ENCODE results near the gene SMAP2.
"Not testable (repeated sequence)": the region's sequence is repeated elsewhere in the genome, so short reads cannot be mapped to it uniquely, and the experiment has no call there.

SMAP2 gene

DNA sequence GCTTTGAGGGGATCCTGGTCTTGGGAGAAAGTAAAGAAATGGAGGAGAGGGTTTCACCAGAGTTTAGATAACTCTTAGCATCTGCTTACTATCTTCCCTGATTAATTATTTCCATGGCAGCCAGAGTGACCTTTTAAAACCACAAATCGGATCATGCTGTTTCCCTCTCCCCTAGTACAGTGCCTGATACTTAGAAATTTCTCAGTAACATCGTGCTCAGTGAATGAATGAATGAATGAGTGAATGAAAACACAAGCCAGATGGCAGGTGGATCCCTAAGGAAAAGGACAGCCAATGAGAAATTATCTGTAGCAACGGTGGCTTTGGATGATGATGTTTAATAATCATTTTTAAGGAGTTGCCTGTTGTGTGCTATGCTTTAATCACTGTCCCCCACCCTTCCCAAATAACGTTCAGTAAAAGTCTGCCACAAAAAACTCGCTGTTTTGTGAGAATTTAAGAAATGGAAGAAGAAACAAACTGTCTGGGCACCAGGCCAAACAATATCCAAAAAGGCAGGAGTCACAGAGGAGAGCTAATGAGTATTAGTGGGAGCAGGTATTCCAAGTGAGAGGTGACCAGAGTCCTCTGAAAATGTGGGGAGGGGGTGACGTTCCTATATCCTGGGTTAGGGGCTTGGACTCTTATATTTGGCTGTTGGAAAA, 737 bp upstream of the SMAP2 start:
- no peak for DNase-seq (ENCODE audit: low read depth)

DNA sequence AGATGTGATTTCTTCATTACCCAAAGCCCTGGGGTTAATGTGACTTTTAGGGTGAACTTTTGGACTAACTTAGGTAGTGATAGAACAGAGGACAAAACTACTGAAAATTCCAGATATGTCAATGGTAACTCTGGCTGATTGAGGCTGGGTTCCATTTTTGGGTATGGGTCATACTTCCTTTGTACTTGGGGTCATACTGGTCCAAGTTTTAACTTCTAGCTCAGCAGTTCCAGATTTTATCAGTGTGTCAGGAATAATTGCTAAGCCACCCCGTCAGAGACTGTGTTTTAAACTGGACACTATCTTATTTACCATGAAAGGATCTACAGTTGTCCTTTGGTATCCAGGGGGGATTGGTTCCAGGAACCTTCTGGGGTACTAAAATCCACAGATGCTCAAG, 4.0 kb downstream of the SMAP2 start:
- DNase-seq (ENCODE audit: low read depth) = no peak

DNA sequence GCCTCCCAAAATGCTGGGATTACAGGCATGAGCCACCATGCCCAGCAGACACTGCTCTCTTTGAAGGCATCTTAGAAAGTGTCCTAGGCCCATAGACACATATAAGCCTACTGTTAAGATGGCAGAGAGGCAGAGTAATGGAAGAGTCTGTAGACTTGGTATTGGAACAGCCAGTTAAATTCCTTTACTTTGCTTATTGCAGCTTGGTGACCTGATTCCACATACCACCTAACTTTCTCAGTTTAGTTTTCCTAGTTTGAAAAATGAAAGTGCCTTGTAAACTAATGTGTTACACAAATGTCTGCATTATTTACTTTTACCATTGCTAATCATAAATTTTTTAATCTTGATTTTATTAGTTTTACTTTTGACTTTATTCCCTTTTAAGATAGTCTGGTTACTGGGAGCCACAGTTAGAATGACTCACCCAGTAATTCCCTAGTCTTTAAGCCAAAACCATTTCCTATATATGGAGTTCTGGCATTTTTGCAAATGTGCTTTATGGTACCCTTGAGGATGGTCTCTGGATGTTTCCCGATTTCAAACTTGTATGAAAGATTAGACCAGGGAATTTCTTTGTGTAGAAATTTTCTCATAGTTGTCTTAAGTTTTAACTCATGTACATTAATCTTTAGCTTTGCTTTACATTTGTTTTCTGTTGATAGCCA, 6.4 kb downstream of the SMAP2 start:
- peak; percentile 91 for DNase-seq (ENCODE audit: low read depth)

DNA sequence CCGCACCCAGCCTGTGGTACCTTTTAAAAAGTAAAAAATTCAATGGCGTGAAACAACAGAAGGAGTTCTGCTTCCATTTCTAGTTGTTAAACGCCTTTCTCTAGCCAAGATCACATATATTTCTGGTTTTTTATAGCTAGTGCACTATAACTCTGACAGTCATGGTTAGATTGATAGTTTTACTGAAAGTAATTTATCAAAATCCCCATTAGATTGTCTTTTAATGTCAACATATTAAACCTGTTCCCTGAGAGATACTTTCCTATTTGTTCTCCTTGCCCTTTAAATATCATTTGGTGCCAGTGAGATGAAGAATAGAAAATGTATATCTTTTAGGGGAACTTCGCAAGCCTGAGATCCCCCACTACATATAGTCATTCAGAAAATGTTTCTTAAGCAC, 7.3 kb downstream of the SMAP2 start:
- DNase-seq (ENCODE audit: low read depth) = no peak

DNA sequence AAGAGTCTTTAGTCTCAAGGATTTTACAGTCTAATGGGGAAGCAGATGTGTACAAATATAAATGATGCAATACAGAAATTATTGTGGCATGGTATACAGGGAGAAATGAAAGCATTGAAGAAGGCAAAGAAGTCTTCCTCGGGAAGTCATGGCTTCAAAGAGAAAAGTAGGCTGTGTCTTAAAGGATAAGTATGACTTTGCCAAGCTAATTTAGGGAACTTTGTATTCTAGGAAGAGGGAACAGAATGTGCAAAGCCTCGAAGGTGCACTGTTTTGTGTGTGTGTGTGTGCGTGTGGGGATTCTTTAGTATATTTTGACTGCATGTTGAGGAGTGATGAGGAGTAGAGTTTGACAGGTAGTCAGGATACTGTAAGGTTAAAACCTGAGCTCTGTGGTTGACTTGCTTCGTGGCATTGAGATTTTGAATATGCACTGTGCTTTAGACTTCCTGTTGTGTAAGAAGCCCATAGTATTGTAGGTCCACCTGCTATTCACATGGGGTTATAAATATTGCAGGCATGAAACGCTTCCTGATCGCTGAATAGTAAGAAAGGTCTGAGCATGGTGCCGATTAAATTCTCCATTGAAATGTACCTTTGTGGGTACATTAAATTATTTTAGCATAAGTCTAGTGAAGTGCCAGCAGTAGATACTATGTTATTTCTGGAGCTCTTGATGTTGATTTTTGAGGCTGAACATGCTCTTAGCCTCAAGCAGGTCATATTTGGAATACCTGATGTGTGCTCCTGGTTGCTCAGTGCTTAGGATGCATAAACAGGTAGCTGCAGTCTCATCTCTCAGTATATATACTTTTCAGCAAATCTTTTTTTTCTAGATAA, 8.0 kb downstream of the SMAP2 start:
- no peak for DNase-seq (ENCODE audit: low read depth)

DNA sequence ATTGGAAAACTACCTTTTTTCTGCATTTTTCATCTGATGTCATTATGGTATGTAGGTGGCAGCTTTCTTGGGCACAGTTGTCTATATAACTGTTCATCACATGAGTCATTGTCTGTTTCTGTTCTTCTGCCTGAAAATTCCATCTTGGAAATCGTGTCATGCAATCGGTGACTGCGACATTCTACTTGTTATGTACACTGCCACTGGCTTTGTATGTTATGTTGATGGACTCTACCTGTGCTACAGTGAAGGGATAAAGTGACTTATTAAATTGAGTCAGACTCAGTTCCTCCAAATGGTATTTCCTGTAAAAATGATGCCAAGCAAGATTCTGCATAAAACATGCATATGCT, 8.6 kb downstream of the SMAP2 start:
- DNase-seq (ENCODE audit: low read depth) = no peak

DNA sequence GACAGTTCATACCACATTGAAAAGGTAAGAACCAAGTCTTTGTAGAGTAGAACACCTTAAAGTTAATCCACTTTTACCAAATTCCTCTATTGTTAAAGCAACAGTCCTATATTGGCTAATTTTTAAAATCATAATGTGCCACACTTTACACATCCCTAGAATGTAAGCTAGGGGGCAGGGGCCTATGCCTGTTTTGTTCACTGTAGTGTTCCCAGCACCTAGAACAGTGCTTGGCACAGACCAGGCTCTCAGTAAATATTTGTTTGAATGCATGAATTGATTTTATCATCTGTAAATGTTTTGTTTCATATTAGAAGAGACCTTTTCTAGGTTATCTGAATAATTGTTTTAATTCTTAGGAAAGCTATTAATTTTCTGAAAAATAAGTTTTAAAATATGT, 9.1 kb downstream of the SMAP2 start:
- no peak for DNase-seq (ENCODE audit: low read depth)

DNA sequence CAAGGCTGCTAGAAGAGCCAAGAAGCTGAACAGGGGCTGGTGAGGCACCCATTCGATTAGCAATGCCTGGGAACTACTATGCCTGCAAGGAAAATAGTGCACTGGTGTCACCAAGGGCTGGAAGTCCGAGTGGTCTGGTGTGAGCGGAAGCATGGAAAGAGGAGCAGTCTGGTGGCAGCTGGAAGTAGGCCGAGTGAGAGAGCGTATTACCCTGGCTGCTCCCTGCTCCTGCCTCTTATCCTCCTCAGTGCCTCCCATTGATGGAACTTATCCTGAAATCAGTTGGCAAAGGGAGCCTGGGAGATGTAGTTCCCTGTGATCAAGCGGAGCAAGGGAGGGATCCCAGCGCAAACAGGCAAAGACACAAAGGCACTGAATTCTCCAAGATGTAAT, 9.6 kb downstream of the SMAP2 start:
- no peak for DNase-seq (ENCODE audit: low read depth)

DNA sequence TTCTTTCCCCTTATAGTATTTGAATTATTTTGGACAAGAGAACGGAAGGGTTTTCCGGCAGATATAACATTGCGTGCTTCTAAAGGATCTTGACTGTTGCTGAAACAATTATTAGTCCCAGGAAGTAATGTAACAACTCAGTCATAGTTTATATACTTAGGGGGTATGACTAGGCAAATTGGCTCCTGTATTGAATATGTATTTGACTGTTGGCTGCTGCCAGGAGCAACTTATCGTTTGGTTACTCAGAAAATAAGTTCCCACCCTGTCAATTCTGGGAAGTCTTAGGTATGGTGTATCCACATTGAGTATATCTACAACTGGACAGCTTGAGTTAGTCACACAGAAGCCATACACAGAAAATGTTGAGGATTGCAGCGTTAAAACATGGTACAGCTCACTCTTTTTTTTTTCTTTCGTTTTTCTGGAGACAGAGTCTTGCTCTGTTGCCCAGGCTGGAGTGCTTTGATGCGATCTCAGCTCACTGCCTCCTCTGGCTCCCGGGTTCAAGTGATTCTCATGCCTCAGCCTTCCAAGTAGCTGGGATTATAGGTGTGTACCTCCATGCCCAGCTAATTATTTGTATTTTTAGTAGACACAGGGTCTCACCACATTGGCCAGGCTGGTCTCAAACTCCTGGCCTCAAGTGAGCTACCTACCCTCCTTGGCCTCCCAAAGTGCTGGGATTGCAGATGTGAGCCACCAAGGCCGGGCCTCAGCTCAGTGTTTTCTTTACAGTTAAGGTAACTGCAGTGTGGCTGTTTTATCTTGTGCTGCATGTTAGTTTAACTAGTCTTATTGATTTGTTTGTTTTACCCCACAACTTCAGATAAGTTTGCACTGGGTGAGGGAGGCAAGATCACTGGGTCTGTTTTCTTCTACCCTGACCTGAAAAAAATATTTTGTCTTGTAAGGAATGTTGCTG, 10.2 kb downstream of the SMAP2 start:
- no peak for DNase-seq (ENCODE audit: low read depth)

DNA sequence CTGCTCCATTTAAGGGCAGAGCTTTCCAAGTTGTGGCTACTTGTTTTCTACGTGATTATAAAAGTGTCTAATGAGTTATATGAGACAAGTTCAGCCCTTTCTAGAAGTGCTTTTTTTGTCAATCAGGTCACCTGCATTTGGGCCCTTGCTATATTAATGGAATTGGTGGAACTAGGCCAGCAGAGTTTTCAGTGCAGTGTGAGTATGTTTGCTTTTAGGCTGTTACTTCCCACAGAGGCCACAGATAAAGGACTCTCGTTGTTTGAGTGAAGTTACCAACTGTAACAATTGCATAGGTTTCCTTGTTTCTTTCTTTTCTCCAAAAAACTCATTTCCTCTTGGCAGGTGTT, 10.9 kb downstream of the SMAP2 start:
- DNase-seq (ENCODE audit: low read depth) = no peak

DNA sequence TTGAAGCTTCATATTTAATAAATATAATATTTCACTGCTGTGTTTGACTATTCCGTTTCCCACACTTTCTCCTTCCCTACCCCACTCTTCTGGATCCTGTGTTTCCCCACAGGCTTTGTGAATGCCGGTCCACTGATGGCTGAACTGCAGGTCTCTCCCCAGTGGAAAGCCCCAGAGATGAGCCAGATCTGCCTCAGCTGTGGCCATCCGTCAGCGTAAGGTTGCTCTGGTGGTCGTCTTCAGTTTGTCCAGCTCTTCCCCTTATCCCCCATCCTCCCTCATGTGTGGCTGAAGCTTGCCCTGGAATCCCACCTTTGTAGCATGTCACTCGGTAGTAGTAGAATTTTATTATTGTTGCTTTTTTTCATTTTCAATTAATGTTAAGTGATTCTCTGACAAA, 11.4 kb downstream of the SMAP2 start:
- DNase-seq (ENCODE audit: low read depth) = no peak

DNA sequence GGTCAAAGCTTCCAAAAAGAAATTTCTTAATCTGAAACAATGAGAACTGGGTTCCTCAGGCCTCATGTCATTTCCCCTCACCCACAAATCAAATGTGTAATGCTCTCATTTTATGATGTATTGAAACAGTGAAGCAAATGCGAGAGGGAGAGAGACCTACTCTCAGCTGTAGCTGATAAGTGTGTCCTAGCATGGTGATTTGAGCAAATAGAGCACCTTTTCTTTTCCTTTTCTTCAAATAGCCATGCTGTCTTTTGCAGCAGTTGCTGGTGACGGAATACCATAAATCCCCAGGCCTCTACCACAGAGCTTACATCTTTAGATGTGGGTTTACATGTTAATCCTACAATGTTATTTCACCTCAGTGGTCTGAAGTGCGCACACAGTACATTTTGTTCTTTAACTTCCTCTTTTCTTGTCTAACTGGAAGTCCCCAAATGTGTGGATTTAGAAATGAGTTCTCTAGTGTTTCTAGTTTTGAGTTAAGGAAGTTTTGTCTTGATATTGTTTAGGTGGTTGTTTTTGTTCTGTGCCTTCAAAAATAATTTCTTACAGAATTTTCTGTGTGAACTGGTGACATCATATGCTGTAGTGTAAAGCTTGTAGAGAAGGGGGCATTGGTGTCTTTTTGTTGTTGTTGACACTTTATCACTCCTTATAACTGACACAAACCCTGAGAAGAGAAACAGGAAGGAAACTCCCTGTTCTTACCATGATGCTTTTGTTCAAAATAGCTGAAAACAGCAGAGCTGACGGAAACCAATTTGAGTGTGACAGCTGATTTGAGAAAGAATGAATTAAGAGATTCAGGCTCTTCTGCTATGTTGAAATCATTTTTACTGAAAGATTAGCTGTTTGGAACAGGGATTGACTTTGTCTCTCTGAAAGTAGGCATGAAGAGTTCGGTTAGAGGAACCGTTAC, 12.2 kb downstream of the SMAP2 start:
- DNase-seq (ENCODE audit: low read depth) = no peak

DNA sequence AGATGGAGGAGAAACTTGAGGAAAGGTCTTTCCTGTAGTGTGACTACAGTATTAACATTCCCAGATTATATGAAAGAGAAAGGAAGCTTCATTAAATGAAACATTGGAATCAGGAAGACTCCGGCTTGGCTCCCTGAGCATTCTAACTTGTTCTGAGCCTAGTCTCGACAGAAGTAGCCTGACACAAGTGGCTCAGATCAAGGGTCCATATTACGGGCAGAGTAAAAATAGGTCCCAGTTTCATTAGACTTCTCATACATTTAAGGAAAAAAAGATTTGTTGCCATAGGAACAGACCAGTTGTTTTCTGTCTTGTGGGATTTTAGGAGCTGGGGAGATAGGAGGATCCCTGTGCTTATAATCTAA, 12.8 kb downstream of the SMAP2 start:
- DNase-seq (ENCODE audit: low read depth) = no peak

DNA sequence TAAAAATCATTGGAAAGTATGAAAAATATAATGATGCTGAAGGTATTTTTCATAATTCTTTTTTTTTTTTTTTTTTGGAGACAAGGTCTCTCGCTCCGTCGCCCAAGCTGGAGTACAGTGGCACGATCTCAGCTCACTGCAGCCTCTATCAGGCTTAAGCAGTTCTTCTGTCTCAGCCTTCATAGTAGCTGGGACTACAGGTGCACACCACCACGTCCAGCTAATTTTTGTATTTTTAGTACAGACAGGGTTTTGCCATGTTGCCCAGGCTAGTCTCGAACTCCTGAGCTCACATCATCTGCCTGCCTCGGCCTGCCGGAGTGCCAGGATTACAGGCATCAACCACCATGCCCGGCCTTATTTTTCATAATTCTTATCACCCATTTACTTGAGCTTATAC, 13.3 kb downstream of the SMAP2 start:
- no peak for DNase-seq (ENCODE audit: low read depth)

DNA sequence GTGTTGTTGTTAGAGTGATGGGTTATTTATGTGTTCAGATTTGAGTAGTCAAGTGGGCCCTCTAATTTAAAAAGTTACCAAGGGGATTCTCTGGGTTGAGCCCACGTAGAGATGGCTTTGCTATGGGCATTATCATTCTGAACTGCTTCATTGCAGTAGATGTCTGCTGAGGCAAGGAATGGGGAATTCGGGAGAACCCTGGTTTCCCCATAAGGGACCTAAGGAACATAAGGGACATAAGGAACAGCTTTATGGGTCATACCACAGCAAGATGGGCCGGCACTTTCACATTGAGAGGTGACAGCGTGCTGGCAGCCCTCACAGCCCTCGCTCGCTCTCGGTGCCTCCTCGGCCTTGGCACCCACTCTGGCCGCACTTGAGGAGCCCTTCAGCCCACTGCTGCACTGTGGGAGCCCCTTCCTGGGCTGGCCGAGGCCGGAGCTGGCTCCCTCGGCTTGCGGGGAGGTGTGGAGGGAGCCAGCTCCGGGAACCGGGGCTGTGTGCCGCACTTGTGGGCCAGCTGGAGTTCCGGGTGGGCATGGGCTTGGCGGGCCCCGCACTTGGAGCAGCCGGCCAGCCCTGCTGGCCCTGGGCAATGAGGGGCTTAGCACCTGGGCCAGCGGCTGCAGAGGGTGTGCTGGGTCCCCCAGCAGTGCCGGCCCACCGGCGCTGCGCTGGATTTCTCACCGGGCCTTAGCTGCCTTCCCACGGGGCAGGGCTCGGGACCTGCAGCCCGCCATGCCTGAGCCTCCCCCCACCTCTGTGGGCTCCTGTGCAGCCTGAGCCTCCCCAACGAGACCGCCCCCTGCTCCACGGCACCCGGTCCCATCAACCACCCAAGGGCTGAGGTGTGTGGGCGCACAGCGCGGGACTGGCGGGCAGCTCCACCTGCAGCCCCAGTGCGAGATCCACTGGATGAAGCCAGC, 14.1 kb downstream of the SMAP2 start:
- DNase-seq (ENCODE audit: low read depth) = not testable (repeated sequence)

DNA sequence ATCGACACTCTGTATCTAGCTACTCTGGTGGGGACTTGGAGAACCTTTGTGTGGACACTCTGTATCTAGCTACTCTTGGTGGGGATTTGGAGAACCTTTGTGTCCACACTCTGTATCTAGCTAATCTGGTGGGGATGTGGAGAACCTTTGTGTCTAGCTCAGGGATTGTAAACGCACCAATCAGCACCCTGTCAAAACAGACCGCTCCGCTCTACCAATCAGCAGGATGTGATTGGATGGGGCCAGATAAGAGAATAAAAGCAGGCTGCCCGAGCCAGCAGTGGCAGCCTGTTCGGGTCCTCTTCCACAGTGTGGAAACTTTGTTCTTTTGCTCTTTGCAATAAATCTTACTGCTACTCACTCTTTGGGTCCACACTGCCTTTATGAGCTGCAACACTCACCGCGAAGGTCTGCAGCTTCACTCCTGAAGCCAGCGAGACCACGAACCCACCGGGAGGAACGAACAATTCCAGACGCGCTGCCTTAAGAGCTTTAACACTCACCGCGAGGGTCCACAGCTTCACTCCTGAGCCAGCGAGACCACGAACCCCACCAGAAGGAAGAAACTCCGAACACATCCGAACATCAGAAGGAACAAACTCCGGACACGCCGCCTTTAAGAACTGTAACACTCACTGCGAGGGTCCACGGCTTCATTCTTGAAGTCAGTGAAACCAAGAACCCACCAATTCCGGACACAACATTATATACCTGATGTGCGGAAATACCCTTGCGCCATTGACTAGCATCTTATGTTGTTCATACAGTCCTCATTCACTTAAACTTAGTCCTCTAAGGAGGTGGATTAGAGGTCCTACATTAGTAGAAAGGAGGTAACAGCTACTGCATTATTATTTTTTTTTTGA, 15.2 kb downstream of the SMAP2 start:
- DNase-seq (ENCODE audit: low read depth) = not testable (repeated sequence)

DNA sequence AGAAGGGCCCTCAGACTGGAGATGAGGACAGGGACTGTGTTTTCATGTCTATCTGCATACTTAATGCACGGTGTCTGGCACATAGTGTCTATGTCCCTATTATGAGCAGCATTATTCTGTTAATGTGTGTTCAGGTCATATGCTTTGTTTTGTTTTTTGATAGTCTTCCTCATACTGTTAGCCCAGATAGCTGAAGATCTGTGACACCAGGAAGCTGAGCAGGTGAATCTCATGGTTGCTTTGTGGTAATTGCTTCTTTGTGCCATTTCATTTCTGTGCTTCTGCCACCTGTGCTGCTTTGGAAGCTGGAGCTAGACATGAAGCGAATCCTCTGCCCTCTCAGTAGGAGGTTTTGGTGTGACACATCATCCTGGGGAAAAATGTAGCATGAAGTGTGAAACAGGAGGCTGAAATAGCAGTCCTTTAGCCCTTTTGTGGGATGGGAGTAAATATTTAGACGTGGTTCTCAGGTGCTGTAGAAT, 15.8 kb downstream of the SMAP2 start:
- DNase-seq (ENCODE audit: low read depth) = no peak

DNA sequence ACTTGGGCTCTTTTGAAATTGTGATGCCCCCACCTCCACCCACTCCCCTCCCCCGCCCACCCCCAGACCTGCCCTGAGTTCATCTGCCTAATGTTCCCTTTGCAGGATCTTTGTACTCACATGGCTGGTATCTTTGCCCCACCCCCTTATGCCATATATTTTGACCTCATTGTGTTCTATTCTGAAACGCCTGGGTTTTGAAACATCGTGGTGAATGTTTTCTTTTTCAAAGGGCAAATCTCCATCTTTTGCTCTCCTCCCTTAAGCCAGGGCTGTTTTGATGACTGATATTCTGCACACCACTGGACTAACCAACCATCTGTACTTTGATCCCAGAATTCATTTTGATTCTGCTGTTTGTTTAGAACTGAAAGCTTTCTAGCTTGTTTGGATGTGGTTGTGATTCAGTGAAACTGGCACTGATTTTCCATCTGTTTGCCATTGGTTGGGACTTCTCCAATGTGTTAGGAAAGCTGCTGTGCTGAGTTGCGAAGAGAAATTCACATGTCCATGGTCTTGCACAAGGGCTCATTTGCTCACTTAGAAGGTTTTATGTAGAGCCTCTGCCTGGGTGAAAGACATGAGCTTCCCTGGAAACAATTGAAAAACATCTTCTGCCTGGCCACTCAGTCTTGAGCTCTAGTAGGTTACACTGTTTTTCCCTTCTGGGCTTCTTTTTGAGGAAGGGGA, 16.5 kb downstream of the SMAP2 start:
- peak; percentile 98 for DNase-seq (ENCODE audit: low read depth)
